ENCODE measurements around the gene SMYD4. TPM values are rescaled to one million over a fixed set of nuclear protein-coding genes. Genes with fewer than 3 reads are reported as not detected.

The SMYD4 gene
- total RNA-seq, 3 donors from 2014 or later (not counting 1 experiment from before 2014, with no cell fraction given): 20.3 to 37.8 (median 24.3) TPM

GRCh38 chr17:1786708-1787107 lies 43.0 kb downstream of the SMYD4 start:
- DNase-seq (no peak), ATAC-seq (no peak)
- Histone ChIP-seq H3K27ac (ENCODE audit: low read length) (no peak overlapping the region), H3K4me3 (ENCODE audit: low read length) (no peak overlapping the region), H3K9me3 (ENCODE audit: control insufficient read depth, insufficient read depth, low read length) (no peaks in the 10 kb centered on the region), H3K27me3 (ENCODE audit: control insufficient read depth, insufficient read depth, low read length) (no peaks in the 10 kb centered on the region), H3K4me1 (ENCODE audit: control insufficient read depth, insufficient read depth, low read length) (peaks cover 22% of the 10 kb centered on the region), H3K36me3 (ENCODE audit: control insufficient read depth, insufficient read depth, low read length) (peaks cover 32% of the 10 kb centered on the region)
- WGBS (ENCODE audit: insufficient coverage): 98% methylated on average over 7 of the region's 7 CpGs
- no peaks in the 10 kb centered on the region for H3K27me3 Mint-ChIP-seq (ENCODE audit: low read depth in 2 of 2)
- H3K9me3 Mint-ChIP-seq: no peaks in the 10 kb centered on the region
- TF ChIP-seq, protein P1, sequence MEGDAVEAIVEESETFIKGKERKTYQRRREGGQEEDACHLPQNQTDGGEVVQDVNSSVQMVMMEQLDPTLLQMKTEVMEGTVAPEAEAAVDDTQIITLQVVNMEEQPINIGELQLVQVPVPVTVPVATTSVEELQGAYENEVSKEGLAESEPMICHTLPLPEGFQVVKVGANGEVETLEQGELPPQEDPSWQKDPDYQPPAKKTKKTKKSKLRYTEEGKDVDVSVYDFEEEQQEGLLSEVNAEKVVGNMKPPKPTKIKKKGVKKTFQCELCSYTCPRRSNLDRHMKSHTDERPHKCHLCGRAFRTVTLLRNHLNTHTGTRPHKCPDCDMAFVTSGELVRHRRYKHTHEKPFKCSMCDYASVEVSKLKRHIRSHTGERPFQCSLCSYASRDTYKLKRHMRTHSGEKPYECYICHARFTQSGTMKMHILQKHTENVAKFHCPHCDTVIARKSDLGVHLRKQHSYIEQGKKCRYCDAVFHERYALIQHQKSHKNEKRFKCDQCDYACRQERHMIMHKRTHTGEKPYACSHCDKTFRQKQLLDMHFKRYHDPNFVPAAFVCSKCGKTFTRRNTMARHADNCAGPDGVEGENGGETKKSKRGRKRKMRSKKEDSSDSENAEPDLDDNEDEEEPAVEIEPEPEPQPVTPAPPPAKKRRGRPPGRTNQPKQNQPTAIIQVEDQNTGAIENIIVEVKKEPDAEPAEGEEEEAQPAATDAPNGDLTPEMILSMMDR (IDR thresholded peaks at IDR 0.05): no peak
- H3K4me1 Mint-ChIP-seq: peaks cover 0 to 4% of the 10 kb centered on the region in 2 donors
- H3K27ac Mint-ChIP-seq: no peak overlapping the region
- intact Hi-C loops (cut with micrococcal nuclease): no loop called here
- peaks cover 7% of the 10 kb centered on the region for H3K36me3 Mint-ChIP-seq
- no peak overlapping the region for H3K4me3 Mint-ChIP-seq

GRCh38 chr17:1785930-1786329 lies 43.8 kb downstream of the SMYD4 start:
- Histone ChIP-seq H3K36me3 (ENCODE audit: control insufficient read depth, insufficient read depth, low read length) (peaks cover 36% of the 10 kb centered on the region), H3K9me3 (ENCODE audit: control insufficient read depth, insufficient read depth, low read length) (no peaks in the 10 kb centered on the region), H3K27ac (ENCODE audit: low read length) (no peak overlapping the region), H3K4me3 (ENCODE audit: low read length) (no peak overlapping the region), H3K4me1 (ENCODE audit: control insufficient read depth, insufficient read depth, low read length) (peaks cover 22% of the 10 kb centered on the region), H3K27me3 (ENCODE audit: control insufficient read depth, insufficient read depth, low read length) (no peaks in the 10 kb centered on the region)
- TF ChIP-seq, protein P1 (IDR thresholded peaks at IDR 0.05): no peak
- no peak overlapping the region for H3K27ac Mint-ChIP-seq
- 94% methylated on average over 4 of the region's 4 CpGs for WGBS (ENCODE audit: insufficient coverage)
- DNase-seq: no peak
- H3K36me3 Mint-ChIP-seq: peaks cover 7% of the 10 kb centered on the region
- no peak overlapping the region for H3K4me3 Mint-ChIP-seq
- H3K4me1 Mint-ChIP-seq: peaks cover 0 to 4% of the 10 kb centered on the region in 2 donors
- no peak for ATAC-seq
- no peaks in the 10 kb centered on the region for H3K9me3 Mint-ChIP-seq
- no peaks in the 10 kb centered on the region for H3K27me3 Mint-ChIP-seq (ENCODE audit: low read depth in 2 of 2)
- intact Hi-C loops (cut with micrococcal nuclease): no loop called here

DNA sequence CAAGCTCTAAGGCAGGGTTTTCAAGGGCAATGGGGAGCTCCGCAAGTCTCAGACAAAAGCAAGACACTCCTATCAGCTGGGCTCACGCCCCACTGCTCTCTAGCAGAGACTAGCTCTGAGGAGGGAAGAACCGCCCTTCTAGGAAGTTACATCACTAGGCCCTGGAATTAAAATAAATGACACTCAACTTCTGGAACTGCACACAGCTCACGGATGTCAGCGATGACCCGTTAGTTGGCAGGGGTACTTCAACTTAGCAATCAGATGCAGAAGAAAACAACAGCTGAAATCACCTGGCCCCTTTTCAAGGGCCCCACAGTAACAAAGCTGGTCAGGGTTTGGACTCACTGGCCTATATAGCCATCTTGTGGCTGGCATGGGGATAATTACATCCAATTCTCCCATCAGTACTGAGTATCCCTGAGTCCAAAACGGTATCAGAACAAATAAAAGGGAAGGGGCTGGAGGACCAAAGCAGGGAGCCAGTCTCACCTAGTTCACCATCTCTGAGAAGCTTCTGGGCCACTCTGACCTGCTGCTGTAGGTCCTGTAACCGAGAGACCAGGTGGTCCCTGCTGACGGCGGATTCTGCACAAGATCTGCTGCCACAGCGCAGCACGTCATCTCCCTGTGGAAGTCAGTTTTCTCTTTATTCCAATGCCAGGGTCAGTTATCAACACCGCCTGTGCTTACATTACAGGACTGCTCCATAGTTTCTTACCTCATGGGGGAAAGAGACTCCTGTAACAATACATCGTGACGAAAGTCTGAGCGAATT lies 45.7 kb downstream of the SMYD4 start:
- peaks cover 38% of the 10 kb centered on the region for H3K36me3 ChIP-seq (ENCODE audit: control insufficient read depth, insufficient read depth, low read length)
- no peak overlapping the region for H3K4me3 ChIP-seq (ENCODE audit: low read length)
- no peaks in the 10 kb centered on the region for H3K9me3 ChIP-seq (ENCODE audit: control insufficient read depth, insufficient read depth, low read length)
- DNase-seq (peak in 1 of 2 donors; percentile 49), ATAC-seq (peak; percentile 58 to 72 (median 60))
- H3K4me1 ChIP-seq (ENCODE audit: control insufficient read depth, insufficient read depth, low read length): peaks cover 22% of the 10 kb centered on the region
- Mint-ChIP-seq H3K4me3 (no peak overlapping the region), H3K9me3 (no peaks in the 10 kb centered on the region), H3K27ac (peak overlapping the region in 1 of 2 donors; percentile 7), H3K36me3 (peaks cover 7% of the 10 kb centered on the region), H3K4me1 (peaks cover 0 to 4% of the 10 kb centered on the region in 2 donors), H3K27me3 (ENCODE audit: low read depth in 2 of 2) (no peaks in the 10 kb centered on the region)
- H3K27me3 ChIP-seq (ENCODE audit: control insufficient read depth, insufficient read depth, low read length): no peaks in the 10 kb centered on the region
- TF ChIP-seq, protein P1 (IDR thresholded peaks at IDR 0.05): no peak
- WGBS (ENCODE audit: insufficient coverage): 72% methylated on average over 16 of the region's 16 CpGs
- peak overlapping the region; percentile 49 for H3K27ac ChIP-seq (ENCODE audit: low read length)
- intact Hi-C loops (cut with micrococcal nuclease): loop anchor here (5.0 kb wide), 1 partner anchor 62 kb away; the partner anchor contains the start of gene WDR81
